HEK293 (cell line): ENCODE results near the gene FSTL5.

Experiments
- CTCF ChIA-PET: fragments of 350-600 bp; formaldehyde crosslinking; extraction: SDS; loops from one replicate; lab custom pipeline; 2021; ENCODE audit warnings: antibody characterized with exemption; lab: Yijun Ruan, JAX
- POLR2A ChIA-PET: fragments of 300-600 bp; formaldehyde crosslinking; extraction: SDS; loops from one replicate; lab custom pipeline; 2020; ENCODE audit warnings: antibody characterized with exemption, inconsistent platforms; lab: Yijun Ruan, JAX
- H3K27ac ChIP-seq: fragments of 200-500 bp; sonication (Bioruptor generic); 2 replicates; pipeline ENCODE4 v1.5.1; 2014; ENCODE audit warnings: low read depth, low read length, control low read depth, inconsistent platforms; ENCODE audit errors: extremely low read depth
- H3K36me3 ChIP-seq, 2 experiments: fragments of 200-500 bp in 1 of 2; sonication (Bioruptor generic) in 1 of 2; 1 replicate in 1 of 2; 2 replicates in 1 of 2; pipeline ENCODE4 v1.5.1; 2014 to 2017; ENCODE audit warnings: inconsistent platforms in 2 of 2, low read length in 2 of 2; ENCODE audit not compliant: control insufficient read depth in 2 of 2, insufficient read depth in 1 of 2
- H3K4me1 ChIP-seq: fragments of 200-500 bp; sonication (Bioruptor generic); 2 replicates; pipeline ENCODE4 v1.5.1; 2014; ENCODE audit warnings: mild to moderate bottlenecking, low read length, inconsistent platforms; ENCODE audit not compliant: control insufficient read depth, insufficient read depth
- H3K4me3 ChIP-seq: 2 replicates; pipeline ENCODE4 v1.5.1; 2011; ENCODE audit warnings: low read depth, mild to moderate bottlenecking, control low read depth, low read length, moderate library complexity
- H3K9me3 ChIP-seq: fragments of 200-500 bp; sonication (Bioruptor generic); 2 replicates; pipeline ENCODE4 v1.5.1; 2014; ENCODE audit warnings: low read depth, low read length, inconsistent platforms; ENCODE audit not compliant: control insufficient read depth, insufficient read depth
- GLI2 ChIP-seq: fragments of 450-650 bp; formaldehyde crosslinking; IDR thresholded peaks from 2 replicates; pipeline ENCODE4; 2017; ENCODE audit warnings: missing biosample characterization, missing genetic modification characterization, low read depth, borderline replicate concordance
- HOXC10 ChIP-seq: sonication (generic); formaldehyde crosslinking; IDR thresholded peaks from 2 replicates; pipeline ENCODE4 v1.8.1; 2023; ENCODE audit warnings: mild to moderate bottlenecking, missing genetic modification reagents
- HOXD13 ChIP-seq: sonication (generic); formaldehyde crosslinking; IDR thresholded peaks from 2 replicates; pipeline ENCODE4 v1.8.0; 2022; ENCODE audit warnings: missing genetic modification reagents, borderline replicate concordance
- IKZF3 ChIP-seq: fragments of 450-650 bp; IDR thresholded peaks from 2 replicates; pipeline ENCODE4 v1.5.0; 2018; ENCODE audit warnings: missing biosample characterization, mild to moderate bottlenecking, missing genetic modification characterization, moderate library complexity
- MEIS1 ChIP-seq: sonication (generic); formaldehyde crosslinking; IDR thresholded peaks from 2 replicates; pipeline ENCODE4 v1.8.1; 2022; ENCODE audit warnings: missing genetic modification reagents, mild to moderate bottlenecking, borderline replicate concordance
- RBAK ChIP-seq: fragments of 450-650 bp; formaldehyde crosslinking; IDR thresholded peaks from 2 replicates; pipeline ENCODE4 v1.5.1; 2016; ENCODE audit warnings: missing biosample characterization, missing genetic modification characterization
- WT1 ChIP-seq: fragments of 450-650 bp; formaldehyde crosslinking; IDR thresholded peaks from 2 replicates; pipeline ENCODE4 v1.5.1; 2016; ENCODE audit warnings: missing biosample characterization, missing genetic modification characterization
- ZBTB21 ChIP-seq: fragments of 450-650 bp; formaldehyde crosslinking; IDR thresholded peaks from 2 replicates; pipeline ENCODE4 v1.5.1; 2017; ENCODE audit warnings: missing biosample characterization, missing genetic modification characterization
- ZIC2 ChIP-seq: fragments of 450-650 bp; formaldehyde crosslinking; IDR thresholded peaks from 2 replicates; pipeline ENCODE4 v1.5.1; 2016; ENCODE audit warnings: missing biosample characterization, missing genetic modification characterization
- ZNF133 ChIP-seq: fragments of 450-650 bp; formaldehyde crosslinking; IDR thresholded peaks from 2 replicates; pipeline ENCODE4 v1.5.1; 2016; ENCODE audit warnings: missing biosample characterization, missing genetic modification characterization
- ZNF146 ChIP-seq: fragments of 450-650 bp; formaldehyde crosslinking; IDR thresholded peaks from 2 replicates; pipeline ENCODE4 v1.5.1; 2016; ENCODE audit warnings: missing biosample characterization, missing genetic modification characterization
- ZNF174 ChIP-seq: fragments of 450-650 bp; formaldehyde crosslinking; IDR thresholded peaks from 2 replicates; pipeline ENCODE4 v1.5.0; 2017; ENCODE audit warnings: missing biosample characterization, mild to moderate bottlenecking, missing genetic modification characterization
- ZNF175 ChIP-seq: fragments of 450-650 bp; formaldehyde crosslinking; IDR thresholded peaks from 2 replicates; pipeline ENCODE4 v1.5.1; 2016; ENCODE audit warnings: missing biosample characterization, missing genetic modification characterization
- ZNF184 ChIP-seq: fragments of 450-650 bp; IDR thresholded peaks from 2 replicates; pipeline ENCODE4 v1.5.1; 2018; ENCODE audit warnings: missing biosample characterization, mild to moderate bottlenecking, missing genetic modification characterization
- ZNF2 ChIP-seq: fragments of 450-650 bp; formaldehyde crosslinking; IDR thresholded peaks from 2 replicates; pipeline ENCODE4 v1.5.1; 2016; ENCODE audit warnings: missing biosample characterization, missing genetic modification characterization
- ZNF239 ChIP-seq: fragments of 450-650 bp; formaldehyde crosslinking; IDR thresholded peaks from 2 replicates; pipeline ENCODE4 v1.5.1; 2016; ENCODE audit warnings: missing biosample characterization, missing genetic modification characterization
- ZNF24 ChIP-seq: fragments of 450-650 bp; formaldehyde crosslinking; IDR thresholded peaks from 2 replicates; pipeline ENCODE4 v1.5.1; 2016; ENCODE audit warnings: missing biosample characterization, missing genetic modification characterization
- ZNF311 ChIP-seq: fragments of 450-650 bp; formaldehyde crosslinking; IDR thresholded peaks from 2 replicates; pipeline ENCODE4 v1.5.1; 2017; ENCODE audit warnings: missing biosample characterization, missing genetic modification characterization, borderline replicate concordance
- ZNF350 ChIP-seq: fragments of 450-650 bp; formaldehyde crosslinking; IDR thresholded peaks from 2 replicates; pipeline ENCODE4 v1.5.0; 2017; ENCODE audit warnings: missing biosample characterization, mild to moderate bottlenecking, missing genetic modification characterization
- ZNF394 ChIP-seq: fragments of 450-650 bp; formaldehyde crosslinking; IDR thresholded peaks from 2 replicates; pipeline ENCODE4 v1.5.1; 2016; ENCODE audit warnings: missing biosample characterization, missing genetic modification characterization, mild to moderate bottlenecking, moderate library complexity, borderline replicate concordance
- ZNF404 ChIP-seq: fragments of 450-650 bp; formaldehyde crosslinking; IDR thresholded peaks from 2 replicates; pipeline ENCODE4 v1.5.1; 2017; ENCODE audit warnings: missing biosample characterization, missing genetic modification characterization
- ZNF747 ChIP-seq: fragments of 450-650 bp; formaldehyde crosslinking; IDR thresholded peaks from 2 replicates; pipeline ENCODE4 v1.5.1; 2016; ENCODE audit warnings: missing biosample characterization, missing genetic modification characterization
- ZNF792 ChIP-seq: fragments of 450-650 bp; formaldehyde crosslinking; IDR thresholded peaks from 2 replicates; pipeline ENCODE4 v1.5.1; 2016; ENCODE audit warnings: missing biosample characterization, missing genetic modification characterization
- ZSCAN16 ChIP-seq: fragments of 450-650 bp; formaldehyde crosslinking; IDR thresholded peaks from 2 replicates; pipeline ENCODE4 v1.5.1; 2016; ENCODE audit warnings: missing biosample characterization, missing genetic modification characterization
- TF ChIP-seq, protein P1 (sequence below): fragments of 450-650 bp; formaldehyde crosslinking; IDR thresholded peaks from 2 replicates; pipeline ENCODE4 v1.5.1; 2016; ENCODE audit warnings: missing biosample characterization, missing genetic modification characterization, low read depth
- TF ChIP-seq, protein P2 (sequence below): fragments of 450-650 bp; formaldehyde crosslinking; IDR thresholded peaks from 2 replicates; pipeline ENCODE4 v1.5.1; 2016; ENCODE audit warnings: missing biosample characterization, missing genetic modification characterization
- TF ChIP-seq, protein P3 (sequence below): fragments of 450-650 bp; formaldehyde crosslinking; IDR thresholded peaks from 2 replicates; pipeline ENCODE4 v1.5.1; 2016; ENCODE audit warnings: missing biosample characterization, missing genetic modification characterization
- TF ChIP-seq, protein P4 (sequence below): fragments of 450-650 bp; formaldehyde crosslinking; IDR thresholded peaks from 2 replicates; pipeline ENCODE4 v1.5.1; 2016; ENCODE audit warnings: missing biosample characterization, missing genetic modification characterization
- TF ChIP-seq, protein P5 (sequence below): fragments of 450-650 bp; formaldehyde crosslinking; IDR thresholded peaks from 2 replicates; pipeline ENCODE4; 2016; ENCODE audit warnings: missing biosample characterization, missing genetic modification characterization

FSTL5 gene

DNA sequence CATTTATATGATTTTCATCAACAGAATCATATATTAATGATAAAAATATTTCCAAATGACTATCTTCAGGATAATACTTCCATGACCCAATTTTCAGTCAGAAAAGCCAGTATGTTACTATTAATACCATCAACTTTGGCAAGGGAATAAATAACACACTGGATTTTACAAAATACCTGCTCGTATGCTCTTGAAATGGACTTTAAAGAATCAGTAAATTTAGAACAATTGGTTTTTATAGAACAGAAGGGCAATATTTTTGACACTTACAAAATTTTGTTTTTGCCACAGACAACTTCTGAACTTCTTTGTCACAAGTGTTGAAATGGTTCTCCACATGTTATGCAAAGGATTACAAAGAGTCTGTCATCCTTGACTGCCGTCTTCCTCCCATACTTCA, 700.4 kb downstream of the FSTL5 start (continued):
- TF ChIP-seq ZNF394 (tag by site-specific recombination), result no peak
- TF ChIP-seq ZNF175, result no peak
- no peak for TF ChIP-seq ZNF146
- no peak for TF ChIP-seq ZIC2
- TF ChIP-seq ZNF792 (tag by site-specific recombination), result no peak
- TF ChIP-seq RBAK (tag by site-specific recombination), result no peak
- no peak for TF ChIP-seq HOXC10 (CRISPR knock-in tag)
- TF ChIP-seq, protein P1, sequence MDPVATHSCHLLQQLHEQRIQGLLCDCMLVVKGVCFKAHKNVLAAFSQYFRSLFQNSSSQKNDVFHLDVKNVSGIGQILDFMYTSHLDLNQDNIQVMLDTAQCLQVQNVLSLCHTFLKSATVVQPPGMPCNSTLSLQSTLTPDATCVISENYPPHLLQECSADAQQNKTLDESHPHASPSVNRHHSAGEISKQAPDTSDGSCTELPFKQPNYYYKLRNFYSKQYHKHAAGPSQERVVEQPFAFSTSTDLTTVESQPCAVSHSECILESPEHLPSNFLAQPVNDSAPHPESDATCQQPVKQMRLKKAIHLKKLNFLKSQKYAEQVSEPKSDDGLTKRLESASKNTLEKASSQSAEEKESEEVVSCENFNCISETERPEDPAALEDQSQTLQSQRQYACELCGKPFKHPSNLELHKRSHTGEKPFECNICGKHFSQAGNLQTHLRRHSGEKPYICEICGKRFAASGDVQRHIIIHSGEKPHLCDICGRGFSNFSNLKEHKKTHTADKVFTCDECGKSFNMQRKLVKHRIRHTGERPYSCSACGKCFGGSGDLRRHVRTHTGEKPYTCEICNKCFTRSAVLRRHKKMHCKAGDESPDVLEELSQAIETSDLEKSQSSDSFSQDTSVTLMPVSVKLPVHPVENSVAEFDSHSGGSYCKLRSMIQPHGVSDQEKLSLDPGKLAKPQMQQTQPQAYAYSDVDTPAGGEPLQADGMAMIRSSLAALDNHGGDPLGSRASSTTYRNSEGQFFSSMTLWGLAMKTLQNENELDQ (tag by site-specific recombination), result no peak
- no peak for TF ChIP-seq ZNF133 (tag by site-specific recombination)
- no peak for TF ChIP-seq ZNF2 (tag by site-specific recombination)
- no peak for TF ChIP-seq GLI2 (tag by site-specific recombination)
- no peak for TF ChIP-seq ZBTB21 (tag by site-specific recombination)
- TF ChIP-seq ZNF239 (tag by site-specific recombination), result no peak

DNA sequence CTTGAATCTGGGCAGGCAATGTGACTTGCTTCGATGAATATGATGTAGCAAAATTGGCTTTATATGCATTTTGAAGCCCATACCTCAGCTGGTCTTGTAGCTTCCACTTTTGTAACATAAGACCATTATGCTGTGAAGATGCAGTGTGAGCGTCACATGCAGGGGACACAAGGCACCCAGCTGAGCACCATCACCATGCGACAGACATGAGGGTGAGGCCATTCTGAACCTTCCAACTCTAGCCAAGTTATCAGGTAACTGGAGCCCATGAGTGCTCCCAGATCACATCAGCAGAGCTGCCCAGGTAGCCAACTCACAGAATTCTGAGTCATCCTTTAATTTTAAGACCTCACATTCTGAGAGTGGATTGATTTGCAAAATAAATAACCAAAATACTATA, 705.9 kb downstream of the FSTL5 start:
- TF ChIP-seq, protein P2, sequence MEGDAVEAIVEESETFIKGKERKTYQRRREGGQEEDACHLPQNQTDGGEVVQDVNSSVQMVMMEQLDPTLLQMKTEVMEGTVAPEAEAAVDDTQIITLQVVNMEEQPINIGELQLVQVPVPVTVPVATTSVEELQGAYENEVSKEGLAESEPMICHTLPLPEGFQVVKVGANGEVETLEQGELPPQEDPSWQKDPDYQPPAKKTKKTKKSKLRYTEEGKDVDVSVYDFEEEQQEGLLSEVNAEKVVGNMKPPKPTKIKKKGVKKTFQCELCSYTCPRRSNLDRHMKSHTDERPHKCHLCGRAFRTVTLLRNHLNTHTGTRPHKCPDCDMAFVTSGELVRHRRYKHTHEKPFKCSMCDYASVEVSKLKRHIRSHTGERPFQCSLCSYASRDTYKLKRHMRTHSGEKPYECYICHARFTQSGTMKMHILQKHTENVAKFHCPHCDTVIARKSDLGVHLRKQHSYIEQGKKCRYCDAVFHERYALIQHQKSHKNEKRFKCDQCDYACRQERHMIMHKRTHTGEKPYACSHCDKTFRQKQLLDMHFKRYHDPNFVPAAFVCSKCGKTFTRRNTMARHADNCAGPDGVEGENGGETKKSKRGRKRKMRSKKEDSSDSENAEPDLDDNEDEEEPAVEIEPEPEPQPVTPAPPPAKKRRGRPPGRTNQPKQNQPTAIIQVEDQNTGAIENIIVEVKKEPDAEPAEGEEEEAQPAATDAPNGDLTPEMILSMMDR (tag by site-specific recombination), result no peak
- TF ChIP-seq ZNF175 (no peak), ZNF747 (tag by site-specific recombination) (no peak)
- TF ChIP-seq, protein P3, sequence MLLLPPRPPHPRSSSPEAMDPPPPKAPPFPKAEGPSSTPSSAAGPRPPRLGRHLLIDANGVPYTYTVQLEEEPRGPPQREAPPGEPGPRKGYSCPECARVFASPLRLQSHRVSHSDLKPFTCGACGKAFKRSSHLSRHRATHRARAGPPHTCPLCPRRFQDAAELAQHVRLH, result no peak
- TF ChIP-seq, protein P4, sequence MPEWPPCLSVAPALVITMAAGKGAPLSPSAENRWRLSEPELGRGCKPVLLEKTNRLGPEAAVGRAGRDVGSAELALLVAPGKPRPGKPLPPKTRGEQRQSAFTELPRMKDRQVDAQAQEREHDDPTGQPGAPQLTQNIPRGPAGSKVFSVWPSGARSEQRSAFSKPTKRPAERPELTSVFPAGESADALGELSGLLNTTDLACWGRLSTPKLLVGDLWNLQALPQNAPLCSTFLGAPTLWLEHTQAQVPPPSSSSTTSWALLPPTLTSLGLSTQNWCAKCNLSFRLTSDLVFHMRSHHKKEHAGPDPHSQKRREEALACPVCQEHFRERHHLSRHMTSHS (tag by site-specific recombination), result no peak
- ChIA-PET POLR2A (no interaction called here), CTCF (no interaction called here)
- Histone ChIP-seq H3K36me3 (no peaks in the 10 kb centered on the region), H3K27ac (no peak overlapping the region), H3K4me3 (no peak overlapping the region), H3K4me1 (no peaks in the 10 kb centered on the region), H3K9me3 (no peaks in the 10 kb centered on the region)

DNA sequence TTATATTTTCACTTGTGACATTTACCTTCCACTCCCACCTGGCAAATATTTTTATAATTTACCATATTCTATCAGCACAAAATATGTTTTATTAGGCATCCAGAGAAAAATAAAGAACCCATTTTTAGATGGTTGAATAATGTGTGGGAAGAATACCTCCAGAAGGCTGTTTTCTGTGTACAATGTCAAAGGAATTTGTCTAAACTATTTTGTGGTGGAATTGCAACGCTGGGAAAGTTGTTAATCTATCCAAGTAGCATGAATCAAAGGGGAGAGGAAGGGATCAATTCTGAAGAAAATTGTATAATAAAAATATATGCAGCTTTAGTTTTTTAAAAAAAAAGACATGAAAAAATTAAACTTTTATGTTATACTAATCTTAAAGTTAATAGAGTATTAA, 706.5 kb downstream of the FSTL5 start:
- Histone ChIP-seq H3K9me3 (no peaks in the 10 kb centered on the region), H3K36me3 (no peaks in the 10 kb centered on the region), H3K27ac (no peak overlapping the region), H3K4me1 (no peaks in the 10 kb centered on the region), H3K4me3 (no peak overlapping the region)
- ChIA-PET CTCF (no interaction called here), POLR2A (no interaction called here)
- TF ChIP-seq ZNF184 (tag by site-specific recombination), result no peak
- no peak for TF ChIP-seq ZNF311 (tag by site-specific recombination)
- no peak for TF ChIP-seq ZNF350 (tag by site-specific recombination)
- no peak for TF ChIP-seq ZNF24 (tag by site-specific recombination)
- TF ChIP-seq, protein P5, sequence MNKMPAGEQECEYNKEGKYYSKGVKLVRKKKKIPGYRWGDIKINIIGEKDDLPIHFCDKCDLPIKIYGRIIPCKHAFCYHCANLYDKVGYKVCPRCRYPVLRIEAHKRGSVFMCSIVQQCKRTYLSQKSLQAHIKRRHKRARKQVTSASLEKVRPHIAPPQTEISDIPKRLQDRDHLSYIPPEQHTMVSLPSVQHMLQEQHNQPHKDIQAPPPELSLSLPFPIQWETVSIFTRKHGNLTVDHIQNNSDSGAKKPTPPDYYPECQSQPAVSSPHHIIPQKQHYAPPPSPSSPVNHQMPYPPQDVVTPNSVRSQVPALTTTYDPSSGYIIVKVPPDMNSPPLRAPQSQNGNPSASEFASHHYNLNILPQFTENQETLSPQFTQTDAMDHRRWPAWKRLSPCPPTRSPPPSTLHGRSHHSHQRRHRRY, result no peak
- TF ChIP-seq WT1 (tag by site-specific recombination), result no peak
- no peak for TF ChIP-seq ZNF174 (tag by site-specific recombination)
- TF ChIP-seq MEIS1 (CRISPR knock-in tag), result no peak
- TF ChIP-seq IKZF3 (tag by site-specific recombination), result no peak
- no peak for TF ChIP-seq HOXD13
- no peak for TF ChIP-seq ZNF404 (tag by site-specific recombination)
- no peak for TF ChIP-seq ZSCAN16 (tag by site-specific recombination)
